Right forelimb (tissue), 1 donor: Measurements from ENCODE around the gene DAPK2.

ENCODE experiments used
- DNase-seq: peaks from one replicate; pipeline ENCODE4 v3.0.0-alpha.2; 2018

Gene DAPK2

GRCh38 chr15:64022571-64022970 lies 23.7 kb downstream of the DAPK2 start:
- DNase-seq, result no peak

- no peak for DNase-seq
Observed at GRCh38 chr15:64019764-64020163, 26.5 kb downstream of the DAPK2 start.

DNA sequence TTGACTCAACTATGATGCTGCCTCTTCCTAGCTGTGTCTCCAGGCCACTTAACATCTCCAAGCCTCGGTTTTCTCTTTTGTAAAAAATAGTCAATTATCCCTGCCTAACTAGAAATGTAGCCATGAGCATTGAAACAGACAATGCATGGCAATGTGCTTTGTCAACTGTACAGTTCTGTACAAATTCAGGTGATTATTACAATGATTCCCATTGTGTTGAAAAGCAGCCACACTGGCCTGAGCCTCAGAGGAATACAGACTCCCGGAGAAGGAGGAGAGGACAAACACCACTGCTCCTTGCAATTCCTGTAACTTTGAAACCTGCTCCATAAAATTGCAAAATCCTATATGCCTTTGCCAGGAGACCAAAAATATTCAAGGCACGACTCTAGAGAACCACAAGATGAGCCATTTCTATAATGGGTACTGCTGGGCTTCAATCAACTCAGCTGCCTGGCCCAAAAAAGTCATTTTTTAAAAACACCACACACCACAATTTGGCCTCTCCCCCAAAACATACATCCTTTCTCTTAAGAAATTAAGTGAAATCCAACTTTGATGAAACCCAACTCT lies 28.6 kb downstream of the DAPK2 start:
- DNase-seq, result no peak

DNA sequence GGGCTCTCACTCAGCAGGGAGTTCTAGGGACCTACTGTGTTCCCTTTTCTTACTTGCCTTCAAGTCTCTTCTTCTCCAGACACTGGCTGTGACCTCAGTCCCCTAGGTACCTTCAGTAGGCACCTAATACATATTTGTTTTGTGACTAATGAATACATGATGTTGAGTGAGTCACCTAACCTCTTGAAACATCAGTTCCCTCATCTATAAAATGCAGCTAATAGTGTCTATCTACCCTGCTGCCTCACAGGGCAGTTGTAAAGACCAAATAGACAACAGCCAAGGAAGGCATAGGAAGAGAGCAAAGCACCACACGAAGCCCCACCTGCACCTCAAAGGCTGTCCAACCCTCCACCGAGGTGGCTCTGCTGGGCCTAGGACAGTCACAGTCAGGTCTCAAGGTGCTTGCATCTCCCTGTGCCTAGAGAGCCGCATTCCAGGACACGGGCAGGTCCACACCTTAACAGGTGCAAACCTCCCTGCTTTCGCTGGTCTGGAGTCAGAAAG lies 29.1 kb downstream of the DAPK2 start:
- no peak for DNase-seq

GRCh38 chr15:64016257-64016656 lies 30.0 kb downstream of the DAPK2 start:
- DNase-seq, result no peak

- DNase-seq, result no peak
Observed at GRCh38 chr15:64014995-64015394, 31.3 kb downstream of the DAPK2 start.

DNA sequence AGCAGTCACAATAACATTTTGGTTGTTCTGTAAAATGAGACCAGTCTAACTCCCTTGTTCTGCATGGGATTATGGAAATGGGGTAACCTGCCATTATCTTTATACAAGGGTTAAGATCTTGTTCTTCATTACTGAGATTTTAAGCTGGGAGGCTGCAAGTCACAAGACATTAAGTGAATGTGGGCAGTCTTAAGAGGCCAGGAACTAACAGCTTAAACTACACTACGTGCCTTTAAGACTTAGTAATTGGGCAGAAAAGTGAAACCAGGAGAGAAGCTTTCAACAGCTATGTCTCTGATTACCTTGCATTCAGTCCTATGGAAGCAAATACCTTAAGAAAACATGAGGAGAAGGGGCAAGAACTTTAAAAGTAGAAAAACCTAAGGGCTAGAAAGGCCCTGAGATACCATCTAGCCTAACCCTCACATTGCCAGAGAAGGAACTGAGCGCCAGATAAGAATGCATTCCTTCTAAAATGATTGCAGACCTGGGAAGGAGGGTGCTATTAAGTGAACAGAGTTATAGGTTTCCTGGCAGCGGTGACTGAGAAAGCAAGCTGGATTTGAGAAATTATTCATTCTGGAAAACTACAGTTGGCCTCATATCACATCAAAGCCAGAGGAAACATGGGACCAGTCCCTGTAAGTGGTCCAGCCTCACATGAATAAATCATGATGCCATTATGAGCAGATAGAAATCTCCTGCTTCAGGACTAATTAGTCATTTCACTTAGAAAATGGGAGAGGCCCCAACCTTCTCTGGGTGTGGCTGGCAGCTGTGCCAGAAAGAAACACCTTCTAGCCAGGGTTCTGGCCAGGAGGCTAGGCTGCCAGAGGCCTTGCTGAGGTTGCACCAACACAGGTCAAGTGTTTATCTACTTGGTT lies 32.9 kb downstream of the DAPK2 start:
- DNase-seq, result no peak

- no peak for DNase-seq
Observed at GRCh38 chr15:64011736-64012135, 34.5 kb downstream of the DAPK2 start.

- no peak for DNase-seq
Observed at GRCh38 chr15:64010719-64011118, 35.6 kb downstream of the DAPK2 start.

- no peak for DNase-seq
Observed at GRCh38 chr15:64009798-64010261, 36.5 kb downstream of the DAPK2 start.

- DNase-seq, result no peak
Observed at GRCh38 chr15:64009241-64009640, 37.0 kb downstream of the DAPK2 start.

GRCh38 chr15:64008177-64008576 lies 38.1 kb downstream of the DAPK2 start:
- no peak for DNase-seq

GRCh38 chr15:64006642-64007041 lies 39.6 kb downstream of the DAPK2 start:
- DNase-seq, result no peak

DNA sequence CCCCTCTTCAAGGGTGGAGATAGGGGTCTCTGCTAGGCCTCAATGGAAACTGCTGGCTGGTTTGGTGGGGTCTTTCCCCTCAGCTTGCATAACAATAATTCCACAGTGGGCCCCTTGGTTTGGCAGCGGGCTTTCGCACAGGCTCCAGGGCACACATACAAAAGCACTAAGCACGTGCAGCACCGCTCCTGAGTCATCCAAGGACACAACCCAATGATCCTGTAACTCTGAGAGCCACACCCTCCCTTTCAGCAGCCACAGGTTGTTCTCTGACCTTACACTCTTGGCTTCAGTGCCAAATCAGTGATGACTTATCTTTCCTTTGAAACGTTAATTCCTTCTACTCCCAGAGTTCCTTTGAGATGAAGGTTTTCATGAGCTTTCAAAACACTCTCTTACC lies 41.7 kb downstream of the DAPK2 start:
- no peak for DNase-seq

DNA sequence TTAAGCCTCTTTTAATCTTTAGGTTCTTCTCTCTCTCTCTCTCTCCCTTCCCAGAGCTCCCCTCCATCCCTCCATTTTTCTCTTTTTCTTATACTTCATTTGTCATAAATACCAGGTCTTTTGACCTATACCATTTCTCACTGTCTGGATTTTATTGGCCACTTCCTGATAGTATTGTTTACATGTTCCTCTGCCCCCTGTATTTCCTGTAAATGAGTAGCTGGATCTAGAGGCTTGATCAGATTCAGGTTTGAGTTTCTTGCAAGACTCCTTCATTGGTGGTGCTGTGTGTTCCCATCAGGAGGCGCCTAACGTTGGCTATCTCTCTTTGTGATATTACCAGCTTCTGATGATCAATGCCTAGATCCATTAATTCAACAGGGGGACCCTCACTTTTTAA lies 42.2 kb downstream of the DAPK2 start:
- no peak for DNase-seq

DNA sequence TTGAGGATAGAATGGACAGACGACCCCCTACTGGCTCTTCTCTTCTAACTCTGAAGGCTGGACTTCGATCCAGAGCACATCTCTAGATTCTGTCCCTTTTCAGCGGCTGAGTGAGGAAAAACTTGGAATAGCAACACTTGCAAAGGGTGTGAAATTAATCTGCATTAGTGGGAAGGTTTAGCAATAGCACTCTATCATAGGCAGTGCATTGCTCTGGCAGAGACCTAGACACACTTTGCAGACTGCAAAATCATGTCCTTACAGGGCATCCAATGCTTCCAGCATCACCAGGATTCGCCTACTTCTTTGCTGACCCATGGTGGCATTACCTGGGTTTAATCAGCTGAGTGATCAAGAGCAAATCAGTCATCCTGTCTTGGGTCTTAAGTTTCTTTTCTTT lies 43.1 kb downstream of the DAPK2 start:
- DNase-seq, result no peak

DNA sequence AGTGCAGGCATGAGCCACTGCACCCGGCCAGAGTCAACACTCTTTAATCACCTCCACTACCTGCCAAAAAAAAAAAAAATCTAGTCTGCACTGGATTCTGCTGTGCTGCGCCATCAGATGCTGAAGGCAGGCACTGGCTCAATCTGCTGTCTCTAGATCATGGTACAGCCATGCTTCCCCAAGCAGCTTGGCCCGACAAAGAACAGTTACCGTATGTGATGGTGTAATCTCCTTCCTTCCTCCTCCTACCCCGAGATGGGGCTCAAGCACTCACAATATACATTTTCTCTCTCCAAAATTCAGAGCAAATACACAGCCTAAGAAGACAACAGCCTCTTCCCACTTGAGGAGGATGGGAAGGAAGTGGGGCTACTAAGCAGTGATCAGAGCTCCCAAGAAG lies 45.1 kb downstream of the DAPK2 start:
- no peak for DNase-seq

- no peak for DNase-seq
Observed at GRCh38 chr15:64000183-64000951, 45.9 kb downstream of the DAPK2 start.

GRCh38 chr15:63999177-63999576 lies 47.1 kb downstream of the DAPK2 start:
- DNase-seq, result no peak

DNA sequence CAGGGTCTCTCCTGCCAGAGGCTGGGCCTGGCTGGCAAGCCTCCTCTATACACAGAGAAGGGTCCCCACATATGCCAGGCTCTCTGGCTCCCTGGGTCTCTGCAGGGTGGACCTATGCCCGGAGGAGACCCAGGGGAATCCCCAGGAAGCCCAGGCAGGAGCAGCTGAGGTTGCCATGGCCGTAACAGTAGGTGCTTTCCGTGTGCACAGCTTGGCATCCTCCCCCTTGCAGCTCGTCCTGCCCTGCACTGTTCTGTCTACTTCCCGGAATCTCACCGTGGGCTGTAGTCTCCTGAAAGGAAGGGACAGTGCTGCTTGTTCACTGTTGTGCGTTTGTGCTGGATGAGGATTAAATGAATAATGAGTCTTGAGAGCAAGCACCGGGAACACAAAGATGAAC lies 47.8 kb downstream of the DAPK2 start:
- DNase-seq, result no peak

DNA sequence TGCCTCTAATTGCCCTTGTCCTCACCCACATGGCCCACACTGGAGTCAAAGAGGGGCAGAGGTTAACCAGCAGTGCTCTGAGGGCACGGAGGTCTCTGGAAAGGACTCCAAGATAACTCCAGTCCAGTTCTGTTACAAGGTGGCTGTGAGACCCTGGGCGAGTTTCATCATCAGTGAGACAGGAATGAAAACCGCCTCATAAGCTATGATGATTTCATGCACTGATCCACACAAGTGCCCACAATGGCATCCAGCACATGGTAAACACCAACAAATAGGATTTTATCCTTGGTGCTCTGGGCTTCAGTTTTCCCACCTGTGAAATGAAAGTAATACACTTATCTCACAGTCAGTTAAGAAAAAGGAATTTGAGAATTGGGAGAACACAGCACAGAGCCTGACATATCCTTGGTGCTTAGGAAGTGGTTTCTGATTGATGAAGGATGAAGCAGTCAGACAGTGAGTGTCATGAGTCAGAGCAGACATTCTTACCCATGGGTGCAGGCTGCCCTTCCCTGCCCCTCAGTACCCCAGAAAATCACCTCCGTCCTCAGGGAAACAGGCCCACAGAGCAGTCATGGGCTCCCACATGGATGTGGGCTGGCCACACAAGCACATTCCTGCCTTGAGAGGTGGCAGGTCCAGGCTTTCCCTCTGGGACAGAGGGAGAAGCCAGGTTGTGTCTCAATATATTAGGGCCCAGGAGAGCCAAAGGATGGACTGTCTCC lies 48.4 kb downstream of the DAPK2 start:
- no peak for DNase-seq

DNA sequence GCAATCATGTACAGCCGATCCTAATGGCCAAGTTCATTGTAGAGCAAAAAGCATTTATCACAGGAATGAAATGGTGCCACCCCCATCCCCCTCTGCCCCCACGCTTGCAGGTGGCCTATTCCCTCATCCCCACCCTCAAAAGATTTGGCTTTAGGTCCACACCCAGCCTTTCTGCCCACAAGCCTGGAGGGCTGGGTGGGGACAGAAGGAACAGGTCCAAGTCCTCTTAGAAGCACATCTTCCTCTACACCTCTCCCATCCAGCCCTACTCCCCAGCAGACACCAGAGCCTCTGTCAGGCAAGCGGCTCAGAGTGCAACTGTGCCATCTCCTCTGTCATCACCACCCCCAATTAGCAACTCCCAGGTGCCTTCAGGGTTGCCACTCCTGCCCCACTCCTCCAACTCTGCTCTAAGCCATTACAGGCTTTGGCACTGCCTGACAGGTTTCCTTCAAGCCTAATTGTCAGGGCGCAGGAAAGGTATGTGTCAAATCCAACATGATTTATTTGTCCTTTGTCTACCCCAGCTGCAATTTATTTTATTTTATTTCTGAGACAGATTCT lies 49.4 kb downstream of the DAPK2 start:
- no peak for DNase-seq
